Brain pericyte (primary cell): ENCODE data around the gene FLACC1.
"Not testable (repeated sequence)": the region's sequence is repeated elsewhere in the genome, so short reads cannot be mapped to it uniquely, and the experiment has no call there.

ENCODE experiments used
- DNase-seq: peaks from one replicate; pipeline ENCODE4 v3.0.0-alpha.2; 2012; ENCODE audit warnings: low read depth, low spot score

Gene FLACC1

DNA sequence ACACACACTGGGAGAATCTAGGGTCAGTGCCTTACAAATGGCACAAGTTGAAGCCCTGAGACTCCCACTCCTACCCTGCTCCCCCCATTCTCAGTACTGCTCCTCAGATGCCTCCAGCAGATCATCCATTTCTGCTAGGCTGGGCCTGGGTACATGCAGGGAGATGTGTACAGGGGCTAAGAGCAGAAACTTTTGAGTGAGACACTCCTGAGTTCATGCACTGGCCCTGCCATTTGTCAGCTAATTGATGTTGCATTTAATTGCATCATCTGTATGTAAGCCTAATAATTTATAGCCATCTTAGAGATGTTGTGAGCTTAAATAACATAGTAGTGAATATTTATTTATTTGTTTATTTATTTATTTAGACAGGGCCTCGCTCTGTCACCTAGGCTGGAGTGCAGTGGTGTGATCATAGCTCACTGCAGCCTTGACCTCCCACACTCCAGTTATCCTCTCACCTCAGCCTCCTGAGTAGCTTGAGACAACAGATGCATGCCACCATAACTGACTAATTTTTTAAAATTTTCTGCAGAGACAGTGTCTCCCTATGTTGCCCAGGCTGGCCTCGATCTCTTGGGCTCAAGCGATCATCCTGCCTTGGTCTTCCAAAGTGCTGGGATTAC, 101.6 kb downstream of the FLACC1 start:
- no peak for DNase-seq

DNA sequence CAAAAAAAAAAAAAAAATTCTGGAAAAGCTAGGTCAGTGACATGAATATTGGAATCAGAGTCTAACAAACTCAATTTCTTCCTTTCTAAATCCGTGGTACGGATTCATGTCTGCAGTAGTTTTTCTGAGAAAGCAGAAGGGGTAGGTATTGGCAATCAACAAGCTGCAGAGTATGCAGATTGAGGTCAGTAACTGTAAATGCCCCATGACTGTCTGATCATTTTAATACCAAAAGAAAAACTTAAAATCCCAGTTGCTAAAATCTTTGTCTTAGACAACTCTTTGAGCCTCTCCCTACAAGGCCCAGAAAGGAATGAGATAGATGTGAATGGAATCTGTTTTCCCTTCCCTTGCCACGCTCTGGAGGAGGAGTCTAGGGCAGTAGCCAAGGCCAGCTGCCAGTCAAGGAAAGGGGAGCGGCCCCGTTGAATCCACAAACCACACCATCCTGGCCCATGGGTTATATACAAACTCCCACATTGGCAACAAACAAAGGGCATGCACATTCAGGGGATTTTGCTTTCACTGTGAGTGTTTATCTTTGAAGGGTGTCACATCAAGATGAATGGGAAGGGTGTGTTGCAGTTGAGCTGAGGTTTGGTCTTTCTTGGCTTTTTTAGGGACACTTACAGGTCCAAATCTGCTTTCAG, 102.9 kb downstream of the FLACC1 start:
- DNase-seq: no peak

- DNase-seq: no peak
Measured at GRCh38 chr2:201250741-201251140, 106.4 kb downstream of the FLACC1 start.

DNA sequence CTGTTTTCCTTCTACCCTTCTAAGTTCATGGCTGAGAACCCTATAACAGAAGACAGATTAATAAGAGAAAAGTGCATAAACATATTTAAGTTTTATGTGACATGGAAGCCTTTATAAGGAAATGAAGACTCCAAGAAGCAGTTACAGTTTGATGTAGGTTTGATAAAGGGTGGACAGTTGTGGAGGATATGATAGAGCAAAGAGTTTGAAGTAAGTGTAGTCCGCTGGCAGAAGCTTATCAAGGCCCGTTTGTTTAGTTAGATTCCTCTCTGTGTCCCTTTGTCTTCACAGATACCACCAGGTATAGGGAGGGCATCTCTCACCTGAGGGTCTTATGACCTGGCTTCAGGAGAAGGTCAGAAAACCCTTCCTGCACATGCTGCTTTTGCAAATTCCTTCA, 107.3 kb downstream of the FLACC1 start:
- no peak for DNase-seq

DNA sequence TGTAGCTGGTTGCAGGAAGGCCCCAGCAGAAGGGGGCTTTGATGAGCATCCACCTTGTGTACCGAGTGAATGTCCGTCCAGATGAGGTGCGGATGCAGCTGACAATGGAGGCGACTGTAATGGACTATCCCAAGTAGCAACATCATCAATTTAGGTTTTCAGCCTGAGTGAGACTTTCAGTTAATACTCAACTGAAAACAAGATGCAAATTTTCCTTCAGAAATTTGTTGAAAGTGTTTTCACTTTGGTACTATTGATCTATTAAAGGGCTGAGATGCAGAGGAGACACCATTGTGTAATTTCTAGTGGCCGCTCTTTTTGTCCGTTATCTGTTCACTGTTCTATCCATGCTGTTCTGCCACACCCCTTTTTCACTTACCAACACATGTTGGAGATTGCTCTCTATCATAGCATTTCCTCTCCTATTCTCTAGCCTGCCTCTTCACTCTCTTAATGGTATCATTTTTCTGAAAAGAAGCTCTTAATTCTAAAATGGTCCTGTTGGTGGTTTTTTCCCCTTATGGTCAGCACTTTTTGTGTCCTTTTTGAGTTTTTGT, 108.8 kb downstream of the FLACC1 start:
- DNase-seq: no peak

- no peak for DNase-seq
Measured at GRCh38 chr2:201246280-201246679, 110.9 kb downstream of the FLACC1 start.

DNA sequence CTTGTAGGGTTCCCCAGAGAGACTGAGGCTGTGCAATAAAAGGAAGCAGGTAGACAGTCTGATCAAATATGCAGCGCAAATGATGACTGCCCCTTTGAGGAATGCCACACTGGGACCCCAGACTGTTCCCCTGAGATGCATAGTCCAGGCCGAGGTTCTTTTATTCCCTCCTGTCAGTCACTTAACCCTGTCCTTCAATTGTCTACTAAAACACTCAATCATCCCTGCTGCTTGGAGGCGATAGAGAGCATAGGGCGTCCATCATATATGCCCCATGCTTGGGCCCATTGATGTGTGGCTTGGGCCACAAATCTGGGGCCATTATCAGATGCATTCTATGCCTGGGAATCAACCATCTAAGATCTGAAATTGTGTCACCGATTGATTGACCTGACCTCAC, 112.3 kb downstream of the FLACC1 start:
- no peak for DNase-seq

DNA sequence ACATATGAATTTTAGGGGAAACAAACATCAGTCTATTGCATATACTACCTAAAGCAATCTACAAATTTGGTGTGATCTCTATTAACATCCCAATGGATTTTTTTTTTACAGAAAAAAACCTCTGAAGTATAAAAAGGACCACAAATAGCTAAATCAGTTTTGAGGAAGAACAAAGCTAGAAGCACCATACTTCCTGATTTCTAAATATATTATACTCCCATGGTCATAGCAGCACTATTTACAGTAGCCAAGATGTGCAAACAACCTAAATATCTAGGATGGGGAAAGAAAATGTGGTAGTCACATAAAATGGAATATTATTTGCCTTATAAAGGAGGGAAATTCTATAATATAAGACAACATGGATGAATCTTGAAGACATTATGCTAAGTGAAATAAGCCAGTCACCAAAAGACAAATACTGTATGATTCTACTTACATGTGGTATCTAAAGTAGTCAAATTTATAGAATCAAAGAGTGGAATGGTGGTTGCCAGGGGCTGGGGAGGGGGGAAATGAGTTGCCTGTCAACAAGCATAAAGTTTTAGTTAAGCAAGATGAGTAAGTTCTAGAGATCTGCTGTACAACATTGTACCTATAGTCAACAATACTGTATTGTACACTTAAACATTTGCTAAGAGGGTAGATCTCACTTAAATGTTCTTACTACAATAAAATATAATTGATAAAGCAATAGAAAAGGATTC, 114.4 kb downstream of the FLACC1 start:
- DNase-seq: no peak

DNA sequence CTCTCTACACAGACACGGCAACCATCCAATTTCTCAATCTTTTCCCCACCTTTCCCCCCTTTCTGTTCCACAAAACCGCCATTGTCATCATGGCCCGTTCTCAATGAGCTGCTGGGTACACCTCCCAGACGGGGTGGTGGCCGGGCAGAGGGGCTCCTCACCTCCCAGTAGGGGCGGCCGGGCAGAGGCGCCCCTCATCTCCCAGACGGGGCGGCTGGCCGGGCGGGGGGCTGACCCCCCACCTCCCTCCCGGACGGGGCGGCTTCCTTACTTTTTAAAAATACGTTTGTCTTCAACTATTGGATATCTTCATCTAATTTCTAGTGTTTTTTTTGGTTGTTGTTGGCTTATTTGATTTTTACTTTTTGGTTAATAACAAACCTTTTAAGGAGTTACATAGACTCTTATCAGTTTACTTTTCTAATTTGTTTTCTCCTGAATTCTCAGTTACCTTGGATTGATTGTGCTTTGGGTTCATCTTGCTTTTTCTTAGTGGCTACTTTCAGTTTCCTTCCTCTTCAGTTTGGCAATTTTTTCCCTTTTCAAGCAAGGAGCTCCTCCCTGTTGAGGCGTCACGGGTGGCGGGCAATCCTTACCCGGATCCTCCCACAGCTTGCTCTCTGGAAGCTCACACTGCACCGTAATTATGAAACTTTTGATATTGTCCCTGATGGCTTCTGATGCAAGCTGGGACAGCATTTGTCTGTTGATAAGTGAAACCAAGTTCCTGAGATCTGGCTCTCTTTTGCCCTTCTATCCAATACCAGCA, 117.8 kb downstream of the FLACC1 start:
- DNase-seq: not testable (repeated sequence)
